ENCODE data around the gene POLK.
A peak's percentile ranks its signal among the peaks of the same experiment; 100 is the strongest.

Gene POLK

DNA sequence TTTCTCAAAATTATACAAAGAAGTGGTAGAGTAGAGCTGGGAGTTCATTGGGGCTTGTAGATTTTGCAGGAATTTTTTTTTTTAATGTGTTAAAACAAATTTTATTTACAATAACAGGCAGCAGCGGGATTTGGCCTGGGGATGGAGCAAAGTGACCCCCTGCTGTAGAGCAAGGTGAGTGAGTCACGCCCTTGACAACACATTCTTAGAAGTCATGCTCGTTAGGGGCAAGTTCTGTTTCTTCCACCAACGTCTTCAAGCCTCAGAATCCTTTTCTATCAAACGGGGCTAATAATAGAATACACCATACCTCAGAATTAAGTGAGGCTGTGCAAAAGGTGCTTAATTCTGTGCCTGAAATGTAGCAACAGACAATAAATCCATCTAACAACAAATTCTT lies 98.5 kb downstream of the POLK start:
- DNase-seq (ENCODE audit: low read depth, low spot score), result peak; percentile 47

DNA sequence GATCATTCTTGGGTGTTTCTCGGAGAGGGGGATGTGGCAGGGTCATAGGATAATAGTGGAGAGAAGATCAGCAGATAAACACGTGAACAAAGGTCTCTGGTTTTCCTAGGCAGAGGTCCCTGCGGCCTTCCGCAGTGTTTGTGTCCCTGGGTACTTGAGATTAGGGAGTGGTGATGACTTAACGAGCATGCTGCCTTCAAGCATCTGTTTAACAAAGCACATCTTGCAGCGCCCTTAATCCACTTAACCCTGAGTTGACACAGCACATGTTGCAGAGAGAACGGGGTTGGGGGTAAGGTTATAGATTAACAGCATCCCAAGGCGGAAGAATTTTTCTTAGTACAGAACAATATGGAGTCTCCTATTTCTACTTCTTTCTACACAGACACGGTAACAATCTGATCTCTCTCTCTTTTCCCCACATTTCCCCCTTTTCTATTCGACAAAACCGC lies 99.2 kb downstream of the POLK start:
- DNase-seq (ENCODE audit: low read depth, low spot score), result peak; percentile 50

DNA sequence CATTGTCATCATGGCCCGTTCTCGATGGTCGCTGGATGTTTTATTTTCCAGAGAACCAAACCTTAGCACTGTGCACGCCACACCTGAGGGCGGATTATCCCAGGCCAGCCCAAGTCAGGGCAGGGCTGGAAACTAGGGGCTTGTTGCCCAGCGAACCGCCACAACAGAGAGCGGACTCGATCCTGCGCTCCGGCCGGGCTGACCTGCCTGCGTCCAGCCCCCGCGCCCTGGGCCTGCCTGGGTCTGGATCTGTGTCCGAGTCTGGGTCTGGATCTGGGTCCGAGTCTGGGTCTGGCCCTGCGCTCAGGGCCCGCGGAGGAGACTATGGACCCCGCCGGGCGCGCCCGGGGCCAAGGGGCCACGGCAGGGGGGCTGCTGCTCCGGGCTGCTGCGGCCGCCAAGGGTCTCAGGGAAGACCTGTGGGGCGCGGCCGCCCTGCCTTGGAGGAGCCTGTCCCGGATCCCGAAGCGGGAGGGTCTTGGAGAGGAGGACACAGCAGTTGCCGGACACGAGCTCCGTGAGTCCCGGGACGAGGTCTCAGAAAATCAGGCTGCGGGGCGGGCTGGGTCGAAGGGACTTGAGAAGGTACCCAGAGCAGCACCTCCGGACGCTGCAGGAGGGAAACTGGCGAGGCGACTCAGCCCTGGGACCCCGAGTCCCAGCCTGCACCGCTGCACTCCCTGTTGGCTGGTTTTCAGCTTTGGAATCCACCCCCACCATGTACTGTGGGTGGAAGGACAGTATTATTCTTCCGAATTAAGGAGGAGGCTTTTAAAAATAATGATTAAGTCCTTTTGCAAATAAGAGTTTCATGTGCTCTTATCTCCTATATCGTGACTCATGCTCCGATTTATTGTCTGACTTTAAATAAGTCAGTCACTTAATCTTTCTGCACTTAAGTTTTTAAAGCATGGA lies 99.9 kb downstream of the POLK start, which contains the start of gene ANKDD1B:
Gene ANKDD1B, plus strand, starts transcription at position 143 of the 915 bp plus-strand sequence. Its CDS starts 182 bp downstream, at position 325.
- peak; percentile 77 for DNase-seq (ENCODE audit: low read depth, low spot score)

- DNase-seq (ENCODE audit: low read depth, low spot score), result peak; percentile 47
These were observed 100.5 kb downstream of the POLK start for GRCh38 chr5:75612226-75612569.

DNA sequence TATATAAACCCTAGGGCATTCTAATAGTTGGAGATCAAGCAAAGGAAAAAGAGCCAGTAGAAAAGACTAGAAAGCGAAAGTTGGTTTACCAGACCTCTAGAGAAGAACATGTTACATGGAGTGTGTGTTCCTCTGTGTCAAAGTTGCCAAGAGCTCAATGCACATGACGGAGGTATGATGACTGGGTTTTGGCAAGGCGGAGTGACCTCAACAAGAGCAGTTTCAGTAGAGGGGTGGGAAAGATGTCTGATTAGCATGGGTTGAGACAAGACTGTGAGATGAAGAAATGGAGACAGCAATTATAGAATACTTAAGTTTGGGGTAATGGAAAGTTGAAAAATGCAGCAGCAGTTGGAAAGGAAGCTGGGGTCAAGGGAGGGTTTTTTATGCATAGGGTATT lies 101.2 kb downstream of the POLK start:
- no peak for DNase-seq (ENCODE audit: low read depth, low spot score)

- no peak for DNase-seq (ENCODE audit: low read depth, low spot score)
These were observed 102.5 kb downstream of the POLK start for GRCh38 chr5:75614176-75614575.

GRCh38 chr5:75616371-75616881 lies 104.7 kb downstream of the POLK start:
- no peak for DNase-seq (ENCODE audit: low read depth, low spot score)

- peak; percentile 36 for DNase-seq (ENCODE audit: low read depth, low spot score)
These were observed 105.4 kb downstream of the POLK start for GRCh38 chr5:75616971-75617621.

DNA sequence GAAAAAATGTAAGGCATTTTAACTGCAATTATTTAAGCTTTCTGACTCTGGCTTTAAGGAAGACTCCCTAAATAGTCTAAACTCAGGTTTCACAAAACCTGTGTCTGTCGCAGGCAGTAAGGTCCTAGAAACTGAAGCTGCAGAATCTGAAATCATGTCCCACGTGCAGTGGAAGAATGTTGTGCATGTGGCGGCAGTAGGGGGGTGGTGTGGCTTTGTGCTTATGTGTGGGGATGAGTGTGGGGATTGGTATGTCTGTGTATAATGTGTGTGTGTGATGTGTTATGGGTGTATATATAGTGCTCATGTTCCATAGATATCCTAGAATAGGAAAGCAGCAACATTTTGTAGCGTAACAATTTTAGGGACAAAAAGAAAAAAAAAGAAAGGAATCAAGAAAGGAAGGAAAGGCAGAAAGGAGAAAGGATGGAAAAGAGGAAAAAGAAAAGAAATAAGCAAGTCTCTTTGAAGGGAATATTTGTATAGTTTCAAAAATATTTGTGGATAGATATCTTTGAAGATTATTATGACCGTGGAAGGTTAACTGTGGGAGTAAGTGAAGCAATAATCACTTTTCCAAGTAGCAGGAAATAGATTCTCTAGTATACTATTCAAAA lies 106.2 kb downstream of the POLK start:
- DNase-seq (ENCODE audit: low read depth, low spot score), result no peak

DNA sequence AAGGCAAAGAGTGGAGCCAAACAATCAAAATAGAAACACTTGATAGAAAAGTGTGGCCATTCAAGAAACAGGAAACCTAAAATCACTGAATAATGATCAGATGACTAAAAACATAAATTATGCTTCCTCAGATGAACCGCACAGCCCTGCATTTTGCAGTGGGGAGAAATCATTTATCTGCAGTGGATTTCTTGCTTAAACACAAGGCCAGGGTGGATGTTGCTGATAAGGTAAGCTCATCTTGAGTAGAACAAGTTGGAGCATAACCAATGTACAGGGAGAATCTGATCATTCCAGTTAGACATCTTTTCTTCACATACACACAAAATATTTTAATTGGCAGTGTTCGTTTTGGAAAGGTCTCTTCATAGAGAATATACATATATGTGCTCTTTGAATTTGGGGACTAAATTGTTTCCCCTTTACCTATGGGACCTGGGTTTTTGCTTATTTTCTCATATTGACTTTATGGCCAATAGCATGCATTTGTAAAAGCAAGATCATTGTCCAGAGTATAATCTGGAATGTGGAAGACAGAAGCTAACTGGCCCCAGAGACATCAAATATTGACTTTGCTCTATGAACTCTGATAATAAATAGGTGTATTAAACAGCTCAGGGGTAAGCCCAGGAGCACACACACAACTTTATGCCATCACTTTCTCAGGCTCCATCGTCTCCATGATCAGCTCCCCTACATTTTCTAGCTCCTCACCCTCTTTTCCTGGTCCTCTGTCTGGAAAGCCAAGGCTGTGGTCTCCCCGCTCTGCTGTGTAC lies 108.7 kb downstream of the POLK start:
- DNase-seq (ENCODE audit: low read depth, low spot score), result no peak

DNA sequence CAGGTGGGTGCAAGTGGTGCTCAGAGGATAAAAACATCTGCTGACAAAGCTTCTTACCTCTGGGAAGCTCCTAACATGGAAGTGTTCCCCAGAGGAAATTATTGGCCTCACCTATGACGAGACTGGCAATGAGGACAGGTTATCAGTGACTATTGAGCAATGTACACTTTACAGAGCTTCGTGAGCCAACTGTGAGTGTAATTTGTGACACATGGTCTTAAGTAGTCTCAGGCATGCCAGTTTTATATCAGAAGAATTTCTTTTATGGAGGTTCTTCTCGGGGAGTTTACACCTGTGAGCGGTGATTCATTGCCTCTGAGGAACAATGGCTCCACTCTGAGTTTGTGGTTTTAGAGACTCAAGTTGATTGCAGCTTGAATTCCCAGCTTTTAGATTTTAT lies 110.9 kb downstream of the POLK start:
- no peak for DNase-seq (ENCODE audit: low read depth, low spot score)

- no peak for DNase-seq (ENCODE audit: low read depth, low spot score)
These were observed 112.2 kb downstream of the POLK start for GRCh38 chr5:75623846-75624245.

- DNase-seq (ENCODE audit: low read depth, low spot score), result no peak
These were observed 115.3 kb downstream of the POLK start for GRCh38 chr5:75626959-75627358.

DNA sequence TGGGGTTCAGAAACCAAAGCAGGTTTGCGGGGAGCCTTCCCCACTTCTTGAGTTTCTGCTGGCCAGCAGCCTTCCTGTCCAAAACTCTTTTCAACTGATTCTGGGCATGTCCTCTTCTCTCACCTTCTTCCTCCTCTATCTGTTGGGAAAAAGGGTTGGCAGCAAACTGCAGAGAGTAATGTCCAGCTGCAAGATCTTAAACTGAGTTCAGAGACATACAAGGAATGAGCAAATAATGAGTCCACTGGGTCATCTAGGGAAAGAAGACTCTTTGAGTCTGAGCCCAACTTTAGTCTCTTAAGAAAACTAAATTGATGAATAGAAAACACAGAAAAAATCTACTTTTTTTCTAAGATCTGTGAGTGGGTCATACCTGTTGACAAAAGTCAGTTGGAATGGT lies 116.1 kb downstream of the POLK start:
- no peak for DNase-seq (ENCODE audit: low read depth, low spot score)

- no peak for DNase-seq (ENCODE audit: low read depth, low spot score)
These were observed 119.2 kb downstream of the POLK start for GRCh38 chr5:75630875-75631274.

GRCh38 chr5:75632321-75632720 lies 120.6 kb downstream of the POLK start:
- no peak for DNase-seq (ENCODE audit: low read depth, low spot score)

DNA sequence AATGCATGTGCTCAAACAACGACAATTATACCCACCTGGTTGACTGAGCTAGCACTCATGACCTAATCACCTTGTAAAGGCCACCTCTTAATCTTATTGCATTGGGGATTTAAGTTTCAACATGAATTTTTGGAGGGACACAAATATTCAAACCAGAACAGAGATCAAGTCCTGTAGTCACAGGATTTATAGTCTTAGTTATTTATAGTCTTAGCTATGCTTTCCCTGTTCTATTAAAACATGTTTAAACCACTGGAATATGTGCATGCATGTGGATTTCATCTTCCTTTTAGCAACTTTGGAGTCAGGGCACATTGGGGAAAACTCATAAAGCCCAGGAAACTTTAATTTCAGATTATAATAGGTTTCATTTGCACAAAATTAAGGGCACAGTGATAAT lies 126.3 kb downstream of the POLK start:
- no peak for DNase-seq (ENCODE audit: low read depth, low spot score)

DNA sequence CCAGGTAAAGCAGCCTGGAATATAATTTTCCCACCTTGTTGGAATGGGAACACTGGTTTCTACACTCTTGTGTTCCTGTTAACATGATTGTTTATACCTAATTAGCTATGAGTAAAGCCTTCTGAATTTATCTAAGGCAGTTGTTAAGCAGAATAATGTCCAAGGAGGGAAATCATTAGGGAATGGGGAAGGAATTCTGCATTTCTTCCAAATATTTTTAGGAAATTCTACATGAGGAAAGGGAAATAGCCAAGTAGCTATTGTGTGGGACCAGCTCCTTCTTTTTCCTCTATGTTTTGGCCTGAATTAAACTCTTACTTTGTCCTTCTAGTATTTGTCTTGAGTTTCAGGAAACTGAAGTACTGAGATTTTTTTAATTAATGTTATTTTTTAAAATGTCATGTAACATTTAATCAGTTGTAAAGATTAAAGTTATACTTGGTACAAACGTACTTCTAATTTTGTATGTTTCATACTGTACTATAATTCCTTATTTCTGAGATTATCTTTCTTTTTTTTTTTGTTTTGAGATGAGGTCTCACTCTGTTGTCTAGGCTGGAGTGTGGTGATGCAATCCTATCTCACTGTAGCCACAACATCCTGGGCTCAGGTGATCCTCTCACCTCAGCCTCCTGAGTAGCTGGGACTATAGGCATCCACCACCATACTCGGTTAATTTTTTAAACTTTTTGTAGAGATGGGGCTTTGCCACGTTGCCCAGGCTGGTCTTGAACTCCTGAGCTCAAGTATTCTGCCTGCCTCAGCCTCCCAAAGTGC lies 128.0 kb downstream of the POLK start:
- no peak for DNase-seq (ENCODE audit: low read depth, low spot score)

DNA sequence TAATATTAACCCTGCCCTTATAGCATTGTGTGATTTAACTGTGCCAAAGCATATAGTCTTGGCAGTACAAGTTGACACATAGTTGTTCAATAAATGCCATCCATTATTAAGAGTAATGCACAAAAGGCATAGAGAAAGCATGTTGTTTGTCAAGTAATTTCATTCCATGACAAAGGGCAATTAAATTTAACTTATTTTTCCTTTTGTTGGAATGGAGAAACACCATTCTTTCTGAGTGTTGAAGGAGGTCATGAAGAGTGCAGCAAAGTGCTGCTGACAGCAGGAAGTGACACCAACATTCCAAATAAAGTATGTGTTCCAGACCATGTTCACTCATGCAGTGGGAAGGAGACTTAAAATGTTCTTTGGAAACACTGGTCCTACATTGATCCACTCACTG lies 128.7 kb downstream of the POLK start:
- DNase-seq (ENCODE audit: low read depth, low spot score), result no peak

DNA sequence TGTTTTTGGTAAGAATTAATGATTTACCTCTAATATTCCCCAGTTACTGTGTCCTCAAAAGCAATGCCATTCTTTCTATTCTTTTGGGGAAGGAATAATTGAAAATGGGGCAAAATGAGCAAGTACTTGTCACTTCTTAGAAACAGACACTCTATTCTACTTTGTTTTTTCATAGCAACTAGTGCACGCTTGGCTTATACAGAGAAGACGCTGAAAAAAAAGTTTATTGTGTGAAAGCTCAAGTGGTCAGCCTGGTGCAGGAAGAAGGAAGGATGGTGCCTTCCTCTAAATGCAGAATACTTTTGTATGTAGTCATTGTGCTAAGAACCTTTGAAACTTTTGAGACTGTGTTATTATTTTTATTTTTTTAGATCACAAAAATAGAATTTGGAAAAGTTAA lies 129.1 kb downstream of the POLK start:
- no peak for DNase-seq (ENCODE audit: low read depth, low spot score)

DNA sequence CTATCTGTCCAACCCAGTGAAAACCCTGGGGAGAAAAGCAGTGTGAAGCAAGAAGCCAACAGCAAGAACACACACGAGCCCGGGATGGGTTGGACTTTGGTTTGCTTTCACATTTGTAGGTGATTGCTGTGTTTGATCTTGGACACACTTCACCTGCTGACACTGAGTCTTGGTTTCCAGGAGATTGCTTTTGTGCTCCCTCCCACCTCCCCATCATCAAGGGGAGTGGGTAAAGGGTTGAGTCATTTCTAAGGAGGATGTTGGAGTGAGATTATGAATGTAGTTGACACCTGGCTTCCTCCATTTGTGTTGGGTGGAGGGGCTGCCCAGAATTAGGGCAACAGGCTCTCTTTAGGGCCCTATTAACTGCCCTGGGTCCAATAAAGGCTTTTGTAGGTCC lies 137.0 kb downstream of the POLK start:
- DNase-seq (ENCODE audit: low read depth, low spot score), result no peak
